Measurements from ENCODE around the gene IFT52. TPM values are rescaled to one million over a fixed set of nuclear protein-coding genes. Genes with fewer than 3 reads are reported as not detected.

The IFT52 gene
- total RNA-seq, 1 donor from 2014 or later, result 44.7 TPM

GRCh38 chr20:43563991-43564390 is 26.7 kb upstream of the IFT52 start:
- no peaks in the 10 kb centered on the region for H3K9me3 Mint-ChIP-seq
- no peaks in the 10 kb centered on the region for H3K4me1 Mint-ChIP-seq
- H3K27me3 Mint-ChIP-seq (ENCODE audit: low read depth), result no peaks in the 10 kb centered on the region
- no peaks in the 10 kb centered on the region for H3K36me3 Mint-ChIP-seq
- no peak overlapping the region for H3K27ac Mint-ChIP-seq
- TF ChIP-seq, protein P1, sequence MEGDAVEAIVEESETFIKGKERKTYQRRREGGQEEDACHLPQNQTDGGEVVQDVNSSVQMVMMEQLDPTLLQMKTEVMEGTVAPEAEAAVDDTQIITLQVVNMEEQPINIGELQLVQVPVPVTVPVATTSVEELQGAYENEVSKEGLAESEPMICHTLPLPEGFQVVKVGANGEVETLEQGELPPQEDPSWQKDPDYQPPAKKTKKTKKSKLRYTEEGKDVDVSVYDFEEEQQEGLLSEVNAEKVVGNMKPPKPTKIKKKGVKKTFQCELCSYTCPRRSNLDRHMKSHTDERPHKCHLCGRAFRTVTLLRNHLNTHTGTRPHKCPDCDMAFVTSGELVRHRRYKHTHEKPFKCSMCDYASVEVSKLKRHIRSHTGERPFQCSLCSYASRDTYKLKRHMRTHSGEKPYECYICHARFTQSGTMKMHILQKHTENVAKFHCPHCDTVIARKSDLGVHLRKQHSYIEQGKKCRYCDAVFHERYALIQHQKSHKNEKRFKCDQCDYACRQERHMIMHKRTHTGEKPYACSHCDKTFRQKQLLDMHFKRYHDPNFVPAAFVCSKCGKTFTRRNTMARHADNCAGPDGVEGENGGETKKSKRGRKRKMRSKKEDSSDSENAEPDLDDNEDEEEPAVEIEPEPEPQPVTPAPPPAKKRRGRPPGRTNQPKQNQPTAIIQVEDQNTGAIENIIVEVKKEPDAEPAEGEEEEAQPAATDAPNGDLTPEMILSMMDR (IDR thresholded peaks at IDR 0.05; ENCODE audit: unreplicated experiment), result no peak
- H3K4me3 Mint-ChIP-seq, result no peak overlapping the region
- DNase-seq (ENCODE audit: low spot score in 2 of 2, unreplicated experiment in 2 of 2), result no peak

- Mint-ChIP-seq H3K27ac (no peak overlapping the region), H3K4me3 (no peak overlapping the region), H3K4me1 (no peaks in the 10 kb centered on the region), H3K36me3 (no peaks in the 10 kb centered on the region), H3K27me3 (ENCODE audit: low read depth) (no peaks in the 10 kb centered on the region), H3K9me3 (no peaks in the 10 kb centered on the region)
- no peak for DNase-seq (ENCODE audit: low spot score in 2 of 2, unreplicated experiment in 2 of 2)
- TF ChIP-seq, protein P1 (IDR thresholded peaks at IDR 0.05; ENCODE audit: unreplicated experiment), result no peak
These were observed 26.3 kb upstream of the IFT52 start for GRCh38 chr20:43564455-43564854.

- no peak for DNase-seq (ENCODE audit: low spot score in 2 of 2, unreplicated experiment in 2 of 2)
- H3K36me3 Mint-ChIP-seq, result no peaks in the 10 kb centered on the region
- H3K4me3 Mint-ChIP-seq, result no peak overlapping the region
- H3K27ac Mint-ChIP-seq, result no peak overlapping the region
- H3K9me3 Mint-ChIP-seq, result no peaks in the 10 kb centered on the region
- H3K27me3 Mint-ChIP-seq (ENCODE audit: low read depth), result no peaks in the 10 kb centered on the region
- H3K4me1 Mint-ChIP-seq, result no peaks in the 10 kb centered on the region
- TF ChIP-seq, protein P1 (IDR thresholded peaks at IDR 0.05; ENCODE audit: unreplicated experiment), result no peak
These were observed 25.6 kb upstream of the IFT52 start for GRCh38 chr20:43564993-43565757.

DNA sequence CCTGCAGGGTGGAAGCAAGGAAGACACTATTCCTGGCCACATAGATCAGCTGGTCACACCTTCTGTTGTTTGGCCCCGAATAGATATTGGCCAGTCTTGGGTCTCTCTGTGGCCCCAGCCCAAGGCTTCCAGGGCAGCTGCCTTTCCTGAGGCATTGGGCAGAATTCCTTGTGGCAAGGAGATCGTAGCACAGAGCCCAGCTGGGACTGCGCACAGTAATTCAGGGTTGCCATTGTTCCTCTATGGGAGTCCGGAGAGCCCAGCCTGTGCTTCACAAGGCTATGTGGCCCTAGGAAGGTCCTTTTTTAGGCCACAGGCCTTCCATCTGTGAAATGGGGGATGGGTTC is 25.0 kb upstream of the IFT52 start:
- Mint-ChIP-seq H3K4me1 (no peaks in the 10 kb centered on the region), H3K36me3 (no peaks in the 10 kb centered on the region), H3K27ac (no peak overlapping the region), H3K4me3 (no peak overlapping the region), H3K27me3 (ENCODE audit: low read depth) (no peaks in the 10 kb centered on the region), H3K9me3 (no peaks in the 10 kb centered on the region)
- TF ChIP-seq, protein P1 (IDR thresholded peaks at IDR 0.05; ENCODE audit: unreplicated experiment), result no peak
- DNase-seq (ENCODE audit: low spot score in 2 of 2, unreplicated experiment in 2 of 2), result no peak

DNA sequence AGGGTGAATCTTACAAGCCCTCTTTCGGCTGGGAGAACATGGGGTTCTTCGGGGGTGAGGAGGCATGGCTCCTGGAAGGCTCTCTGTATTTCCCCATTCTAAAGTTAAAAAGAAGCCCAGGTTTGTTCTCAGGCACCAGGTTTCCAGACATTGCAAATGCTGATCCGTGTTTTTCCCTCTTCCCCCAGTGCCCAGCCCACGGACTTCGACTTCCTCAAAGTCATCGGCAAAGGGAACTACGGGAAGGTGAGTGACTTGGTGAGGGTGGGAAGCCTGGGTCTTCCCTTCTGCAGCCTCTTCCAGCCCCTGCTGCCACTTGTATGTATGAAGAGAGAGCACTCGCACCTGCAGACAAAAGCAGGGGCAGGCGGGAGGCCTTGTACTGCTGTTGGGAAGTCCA is 23.3 kb upstream of the IFT52 start:
- H3K9me3 Mint-ChIP-seq, result no peaks in the 10 kb centered on the region
- H3K27ac Mint-ChIP-seq, result no peak overlapping the region
- TF ChIP-seq, protein P1 (IDR thresholded peaks at IDR 0.05; ENCODE audit: unreplicated experiment), result no peak

More for the DNA sequence above, 23.3 kb upstream of the IFT52 start:
- H3K36me3 Mint-ChIP-seq, result no peaks in the 10 kb centered on the region
- H3K27me3 Mint-ChIP-seq (ENCODE audit: low read depth), result no peaks in the 10 kb centered on the region
- H3K4me1 Mint-ChIP-seq, result no peaks in the 10 kb centered on the region
- DNase-seq (ENCODE audit: low spot score in 2 of 2, unreplicated experiment in 2 of 2), result no peak
- no peak overlapping the region for H3K4me3 Mint-ChIP-seq
